GM23248 (cell line): ENCODE measurements around the gene CD300H.

Experiments
- EZH2 ChIP-seq: fragments of 200-600 bp; sonication (generic); IDR thresholded peaks from 2 replicates; pipeline ENCODE4 v1.6.1; 2018; ENCODE audit warnings: antibody characterized with exemption, mild to moderate bottlenecking; ENCODE audit not compliant: insufficient read depth, poor library complexity, severe bottlenecking
- EZH2phosphoT487 ChIP-seq: fragments of 200-600 bp; sonication (generic); IDR thresholded peaks from 2 replicates; pipeline ENCODE4 v1.6.1; 2018; ENCODE audit warnings: antibody characterized with exemption, moderate library complexity, mild to moderate bottlenecking, low read depth; ENCODE audit not compliant: insufficient read depth

GRCh38 chr17:74606050-74606449 is 38.7 kb upstream of the CD300H start:
- no peak for TF ChIP-seq EZH2
- TF ChIP-seq EZH2phosphoT487: no peak
